Thoracic aorta (tissue), 2 donors: Measurements from ENCODE around the gene VPS37B. TPM values are rescaled to one million over a fixed set of nuclear protein-coding genes. Genes with fewer than 3 reads are reported as not detected.

Experiments used
- ATAC-seq: fragments of 150-250 bp; one replicate; pipeline ENCODE4 v1.8.0; 2017; ENCODE audit warnings: low read depth; ENCODE audit not compliant: insufficient number of reproducible peaks, low FRiP score
- DNase-seq: peaks from one replicate; pipeline ENCODE4 v3.0.0-alpha.2; 2020; ENCODE audit warnings: low spot score
- H3K27ac ChIP-seq, 2 donors: fragments of 200-600 bp; sonication (generic); 1 replicate in 1 of 2; 2 replicates in 1 of 2; pipeline ENCODE4 v1.5.1; 2016; ENCODE audit warnings: mild to moderate bottlenecking in 2 of 2, moderate library complexity in 2 of 2
- H3K27me3 ChIP-seq: fragments of 200-600 bp; sonication (generic); replicated peaks from 2 replicates; pipeline ENCODE4 v1.6.0; 2016; ENCODE audit warnings: mild to moderate bottlenecking; ENCODE audit not compliant: insufficient read depth
- H3K36me3 ChIP-seq: fragments of 200-600 bp; sonication (generic); one replicate; pipeline ENCODE4 v1.5.1; 2016
- H3K4me1 ChIP-seq, 2 donors: fragments of 200-600 bp; sonication (generic); 1 replicate in 1 of 2; 2 replicates in 1 of 2; pipeline versions ENCODE4 v1.5.1 to v1.6.0; 2016; ENCODE audit warnings: low read depth in 2 of 2, mild to moderate bottlenecking in 1 of 2; ENCODE audit not compliant: control insufficient read depth in 1 of 2
- H3K4me3 ChIP-seq: fragments of 200-600 bp; sonication (generic); 2 replicates; pipeline ENCODE4 v1.5.1; 2016; ENCODE audit warnings: mild to moderate bottlenecking
- H3K9me3 ChIP-seq: fragments of 200-600 bp; sonication (generic); 2 replicates; pipeline ENCODE4 v1.5.1; 2016
- total RNA-seq, 2 donors: library from RNA; depleted of rRNA; stranded (reverse); fragments of >200 nt; gene quantifications; one replicate each; pipeline versions ENCODE4 v1.1.0 to v1.2.3, GENCODE V29; 2016
- TF ChIP-seq, protein P1 (sequence below): fragments of 200-600 bp; sonication (generic); IDR thresholded peaks from one replicate; pipeline ENCODE4 v1.5.1; 2019; ENCODE audit warnings: antibody characterized with exemption

The VPS37B gene
- total RNA-seq, 2 donors from 2014 or later = 30.9 to 50.1 TPM

DNA sequence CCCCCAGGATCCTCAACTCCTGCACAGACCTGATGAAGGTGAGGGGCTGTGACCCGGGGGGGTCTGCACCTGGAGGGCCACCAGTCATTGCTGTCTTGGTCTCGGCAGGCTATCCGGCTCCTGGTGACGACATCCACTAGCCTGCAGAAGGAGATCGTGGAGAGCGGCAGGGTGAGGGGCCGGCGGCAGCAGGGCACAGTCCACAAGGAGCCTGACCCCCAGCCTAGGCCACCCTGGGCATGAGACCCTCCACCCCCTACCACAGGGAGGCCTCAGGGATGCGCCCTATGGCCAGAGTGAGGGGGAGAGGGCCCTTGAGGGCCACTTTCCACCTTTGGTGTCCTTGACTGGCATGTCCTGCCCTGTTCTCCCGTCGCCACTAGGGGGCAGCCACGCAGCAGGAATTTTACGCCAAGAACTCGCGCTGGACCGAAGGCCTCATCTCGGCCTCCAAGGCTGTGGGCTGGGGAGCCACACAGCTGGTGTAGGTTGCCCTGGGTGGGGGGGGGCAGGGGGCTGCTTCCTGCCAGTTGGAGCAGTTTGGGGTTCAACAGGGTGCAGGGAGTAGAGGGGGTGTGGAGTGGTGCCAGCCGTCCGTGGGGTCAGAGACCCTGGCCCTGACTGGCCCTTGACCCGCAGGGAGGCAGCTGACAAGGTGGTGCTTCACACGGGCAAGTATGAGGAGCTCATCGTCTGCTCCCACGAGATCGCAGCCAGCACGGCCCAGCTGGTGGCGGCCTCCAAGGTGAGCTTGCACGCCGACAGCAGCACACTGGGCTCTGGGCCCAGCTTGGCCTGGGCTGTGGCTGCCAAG lies 35.7 kb downstream of the VPS37B start:
- TF ChIP-seq, protein P1, sequence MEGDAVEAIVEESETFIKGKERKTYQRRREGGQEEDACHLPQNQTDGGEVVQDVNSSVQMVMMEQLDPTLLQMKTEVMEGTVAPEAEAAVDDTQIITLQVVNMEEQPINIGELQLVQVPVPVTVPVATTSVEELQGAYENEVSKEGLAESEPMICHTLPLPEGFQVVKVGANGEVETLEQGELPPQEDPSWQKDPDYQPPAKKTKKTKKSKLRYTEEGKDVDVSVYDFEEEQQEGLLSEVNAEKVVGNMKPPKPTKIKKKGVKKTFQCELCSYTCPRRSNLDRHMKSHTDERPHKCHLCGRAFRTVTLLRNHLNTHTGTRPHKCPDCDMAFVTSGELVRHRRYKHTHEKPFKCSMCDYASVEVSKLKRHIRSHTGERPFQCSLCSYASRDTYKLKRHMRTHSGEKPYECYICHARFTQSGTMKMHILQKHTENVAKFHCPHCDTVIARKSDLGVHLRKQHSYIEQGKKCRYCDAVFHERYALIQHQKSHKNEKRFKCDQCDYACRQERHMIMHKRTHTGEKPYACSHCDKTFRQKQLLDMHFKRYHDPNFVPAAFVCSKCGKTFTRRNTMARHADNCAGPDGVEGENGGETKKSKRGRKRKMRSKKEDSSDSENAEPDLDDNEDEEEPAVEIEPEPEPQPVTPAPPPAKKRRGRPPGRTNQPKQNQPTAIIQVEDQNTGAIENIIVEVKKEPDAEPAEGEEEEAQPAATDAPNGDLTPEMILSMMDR = peak; percentile 97
- no peaks in the 10 kb centered on the region for H3K27me3 ChIP-seq
- H3K4me1 ChIP-seq = peaks cover 0 to 8% of the 10 kb centered on the region in 2 donors
- H3K4me3 ChIP-seq = no peak overlapping the region
- ATAC-seq (no peak), DNase-seq (no peak)
- H3K27ac ChIP-seq = peak overlapping the region; percentile 41 to 43
- H3K36me3 ChIP-seq = peaks cover 54% of the 10 kb centered on the region
- no peaks in the 10 kb centered on the region for H3K9me3 ChIP-seq

DNA sequence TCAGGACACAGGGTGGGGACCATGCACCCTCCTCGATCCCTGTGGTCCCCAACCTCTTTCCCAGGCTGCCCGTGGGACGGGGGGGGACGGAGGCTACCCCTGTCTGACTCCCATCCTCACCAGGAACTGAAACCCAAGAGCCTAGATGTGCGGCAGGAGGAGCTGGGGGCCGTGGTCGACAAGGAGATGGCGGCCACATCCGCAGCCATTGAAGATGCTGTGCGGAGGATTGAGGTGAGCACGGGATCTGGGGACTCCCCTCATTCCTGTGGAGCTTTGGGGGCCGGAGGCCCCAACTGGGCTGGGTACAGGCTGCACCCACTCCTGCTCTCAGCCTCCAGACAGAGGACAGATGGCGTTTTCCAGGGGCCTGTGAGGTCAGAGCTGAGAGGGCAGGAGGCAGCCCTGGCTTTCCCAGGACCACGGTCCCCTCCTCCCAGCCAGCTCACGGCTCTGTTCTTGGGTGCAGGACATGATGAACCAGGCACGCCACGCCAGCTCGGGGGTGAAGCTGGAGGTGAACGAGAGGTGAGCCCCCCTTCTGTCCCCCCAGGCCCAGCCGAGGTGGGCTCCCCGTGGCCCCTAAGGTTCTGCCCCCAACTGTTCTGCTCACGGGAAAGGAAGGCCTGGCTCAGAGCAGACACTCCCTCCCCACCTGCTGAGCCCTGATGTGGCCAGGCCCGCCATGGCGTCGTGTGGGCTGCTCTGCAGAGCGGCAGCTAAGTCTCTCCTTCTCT lies 36.5 kb downstream of the VPS37B start:
- no peak for DNase-seq
- H3K27ac ChIP-seq = peak overlapping the region in 1 of 2 donors; percentile 41

DNA sequence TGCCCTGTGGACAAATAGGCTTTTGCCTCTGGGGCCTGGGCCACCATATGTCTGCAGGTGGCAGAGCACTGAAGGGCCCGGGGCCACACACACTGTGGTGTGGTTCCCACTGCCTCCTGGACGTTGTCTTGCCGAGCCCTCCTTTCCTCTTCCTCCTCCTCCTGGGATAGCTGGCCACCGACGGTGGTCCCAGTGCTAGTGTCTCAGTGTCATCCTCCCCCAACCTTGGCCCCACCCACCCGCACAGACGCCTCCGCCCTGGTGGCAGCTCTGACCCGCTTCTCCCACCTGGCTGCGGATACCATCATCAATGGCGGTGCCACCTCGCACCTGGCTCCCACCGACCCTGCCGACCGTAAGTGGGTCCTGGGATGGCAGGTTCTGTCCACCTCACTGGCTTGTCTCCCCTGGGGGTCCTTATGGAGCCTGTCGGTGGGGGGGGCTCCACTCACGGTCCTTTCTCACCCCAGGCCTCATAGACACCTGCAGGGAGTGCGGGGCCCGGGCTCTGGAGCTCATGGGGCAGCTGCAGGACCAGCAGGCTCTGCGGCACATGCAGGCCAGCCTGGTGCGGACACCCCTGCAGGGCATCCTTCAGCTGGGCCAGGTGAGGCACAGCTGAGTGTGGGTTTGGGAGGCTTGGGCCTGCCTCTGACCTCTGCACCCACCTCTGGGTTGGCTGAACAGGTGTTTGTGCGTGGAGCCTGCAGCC lies 37.2 kb downstream of the VPS37B start:
- peaks cover 61% of the 10 kb centered on the region for H3K36me3 ChIP-seq
- no peak overlapping the region for H3K27ac ChIP-seq
- H3K4me3 ChIP-seq = no peak overlapping the region
- no peak for DNase-seq
- peaks cover 3 to 12% of the 10 kb centered on the region in 2 donors for H3K4me1 ChIP-seq
- H3K9me3 ChIP-seq = no peaks in the 10 kb centered on the region
- TF ChIP-seq, protein P1 = no peak
- H3K27me3 ChIP-seq = no peaks in the 10 kb centered on the region
- ATAC-seq = no peak

More for the DNA sequence above, 36.5 kb downstream of the VPS37B start:
- Histone ChIP-seq H3K36me3 (peaks cover 61% of the 10 kb centered on the region), H3K27me3 (no peaks in the 10 kb centered on the region), H3K4me3 (no peak overlapping the region), H3K4me1 (peaks cover 0 to 8% of the 10 kb centered on the region in 2 donors), H3K9me3 (no peaks in the 10 kb centered on the region)
- TF ChIP-seq, protein P1 = no peak
- no peak for ATAC-seq

DNA sequence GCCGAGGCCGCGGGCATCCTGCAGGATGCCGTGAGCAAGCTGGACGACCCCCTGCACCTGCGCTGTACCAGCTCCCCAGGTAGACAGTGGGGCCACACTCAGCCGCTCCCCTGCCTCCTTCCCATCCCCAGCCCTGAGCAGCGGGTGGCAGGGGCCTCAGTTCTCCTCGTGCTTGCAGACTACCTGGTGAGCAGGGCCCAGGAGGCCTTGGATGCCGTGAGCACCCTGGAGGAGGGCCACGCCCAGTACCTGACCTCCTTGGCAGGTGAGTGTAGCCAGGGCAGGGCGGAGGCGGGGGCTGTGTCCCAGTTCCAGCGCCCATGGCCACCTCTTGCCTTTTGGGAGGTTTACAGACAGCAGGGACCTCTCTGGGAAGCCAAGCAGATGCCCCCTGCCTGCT lies 37.8 kb downstream of the VPS37B start:
- no peak for DNase-seq

More for the DNA sequence above, 37.8 kb downstream of the VPS37B start:
- H3K9me3 ChIP-seq = no peaks in the 10 kb centered on the region
- no peak for ATAC-seq
- no peaks in the 10 kb centered on the region for H3K27me3 ChIP-seq
- peaks cover 7 to 18% of the 10 kb centered on the region in 2 donors for H3K4me1 ChIP-seq
- H3K36me3 ChIP-seq = peaks cover 61% of the 10 kb centered on the region
- no peak overlapping the region for H3K4me3 ChIP-seq
- TF ChIP-seq, protein P1 = no peak
- no peak overlapping the region for H3K27ac ChIP-seq
